Dendritic cell treated with granulocyte-macrophage colony-stimulating factor and Interleukin-4, amounts not matched to agents 40 ng/mL and 50 ng/mL, for 4 days (primary cell): Measurements from ENCODE around the gene USP28.
"Not testable (repeated sequence)": the region's sequence is repeated elsewhere in the genome, so short reads cannot be mapped to it uniquely, and the experiment has no call there.

ENCODE experiments used
- H3K27ac Mint-ChIP-seq: one replicate; pipeline ENCODE4 v1.8.0; 2022; ENCODE audit warnings: mild to moderate bottlenecking, mixed read lengths
- H3K27me3 Mint-ChIP-seq: one replicate; pipeline ENCODE4 v1.8.0; 2022; ENCODE audit warnings: mild to moderate bottlenecking, mixed read lengths
- H3K36me3 Mint-ChIP-seq: one replicate; pipeline ENCODE4 v1.8.0; 2022; ENCODE audit warnings: low read depth, mixed read lengths
- H3K4me1 Mint-ChIP-seq: one replicate; pipeline ENCODE4 v1.8.0; 2022; ENCODE audit warnings: low read depth, mixed read lengths
- H3K4me3 Mint-ChIP-seq: one replicate; pipeline ENCODE4 v1.8.0; 2022; ENCODE audit warnings: mild to moderate bottlenecking, moderate library complexity, mixed read lengths
- H3K9me3 Mint-ChIP-seq: one replicate; pipeline ENCODE4 v1.8.0; 2022; ENCODE audit warnings: mixed read lengths
- intact Hi-C: fragments of 100-400 bp; cut with micrococcal nuclease; formaldehyde crosslinking; loops from one replicate; pipeline ENCODE4 v1.15.0; 2022

USP28 gene

DNA sequence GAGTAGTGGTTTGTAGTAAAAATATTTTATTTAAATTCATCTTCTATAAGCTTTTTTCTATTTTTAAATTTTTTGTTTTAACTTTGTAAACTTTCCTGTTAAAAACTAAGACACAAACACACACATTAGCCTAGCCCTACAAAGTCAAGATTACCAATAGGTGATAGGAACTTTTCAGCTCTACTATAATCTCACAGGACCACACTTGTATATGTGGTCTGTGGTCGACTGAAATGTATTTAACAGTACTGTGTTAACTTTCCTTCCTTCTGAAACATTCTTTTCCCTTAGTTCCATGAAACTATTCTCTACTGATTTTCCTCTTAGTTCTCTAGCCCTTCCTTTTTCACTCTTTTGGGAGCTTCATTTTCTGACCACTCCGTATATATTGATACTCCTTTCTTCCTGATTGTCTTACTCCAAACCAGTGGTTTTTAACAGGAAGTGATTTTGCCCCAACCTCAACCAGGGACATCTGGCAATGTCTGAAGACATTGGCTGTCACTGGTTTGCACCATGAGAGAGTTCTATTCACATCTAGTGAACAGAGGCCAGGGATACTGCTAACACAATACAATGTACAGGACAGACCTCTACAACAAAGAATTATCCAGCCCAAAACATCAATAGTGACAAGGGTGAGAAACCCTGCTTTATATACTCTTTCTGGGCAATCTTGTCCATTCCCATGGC lies 110.7 kb downstream of the USP28 start:
- intact Hi-C loops, result no loop called here
- Mint-ChIP-seq H3K36me3 (peaks cover 81% of the 10 kb centered on the region), H3K27ac (no peak overlapping the region), H3K9me3 (no peaks in the 10 kb centered on the region), H3K4me3 (no peak overlapping the region), H3K4me1 (peaks cover 17% of the 10 kb centered on the region), H3K27me3 (no peaks in the 10 kb centered on the region)

GRCh38 chr11:113763040-113763439 lies 112.3 kb downstream of the USP28 start:
- H3K27me3 Mint-ChIP-seq, intact Hi-C loops, H3K9me3 Mint-ChIP-seq, H3K27ac Mint-ChIP-seq, H3K4me3 Mint-ChIP-seq: not testable (repeated sequence)
- Mint-ChIP-seq H3K4me1 (peaks cover 17% of the 10 kb centered on the region), H3K36me3 (peaks cover 85% of the 10 kb centered on the region)

DNA sequence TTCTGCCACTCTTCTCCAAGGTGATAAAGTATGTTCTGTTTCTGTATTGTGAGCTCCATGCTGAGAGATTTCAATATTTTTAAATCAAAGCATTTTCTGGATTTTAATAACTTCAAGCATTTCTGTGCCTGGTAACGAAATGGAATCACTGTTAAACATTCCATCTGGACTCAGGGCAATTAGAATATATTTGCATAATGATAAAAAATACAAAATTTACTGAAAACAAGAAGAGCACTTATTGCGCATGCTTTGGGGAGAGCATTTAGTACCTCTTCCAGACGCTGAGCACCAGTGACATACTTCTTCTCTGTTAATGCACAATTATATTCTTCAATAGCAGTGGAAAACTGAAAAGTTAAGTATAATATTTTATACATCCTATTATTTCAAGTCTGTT lies 115.1 kb downstream of the USP28 start:
- intact Hi-C loops, result no loop called here
- Mint-ChIP-seq H3K9me3 (no peaks in the 10 kb centered on the region), H3K4me1 (peaks cover 7% of the 10 kb centered on the region), H3K36me3 (peaks cover 87% of the 10 kb centered on the region), H3K27me3 (no peaks in the 10 kb centered on the region), H3K27ac (no peak overlapping the region), H3K4me3 (no peak overlapping the region)

- H3K9me3 Mint-ChIP-seq, result no peaks in the 10 kb centered on the region
- H3K36me3 Mint-ChIP-seq, result peaks cover 63% of the 10 kb centered on the region
- H3K4me1 Mint-ChIP-seq, result no peaks in the 10 kb centered on the region
Measured at GRCh38 chr11:113752932-113753331, 122.4 kb downstream of the USP28 start.

More at GRCh38 chr11:113752932-113753331, 122.4 kb downstream of the USP28 start:
- no peak overlapping the region for H3K4me3 Mint-ChIP-seq
- intact Hi-C loops, result no loop called here
- H3K27me3 Mint-ChIP-seq, result no peaks in the 10 kb centered on the region
- no peak overlapping the region for H3K27ac Mint-ChIP-seq
